HEK293T (cell line): ENCODE data around the gene BRF1.

ENCODE experiments used
- CTCF ChIA-PET: fragments of 350-600 bp; formaldehyde crosslinking; extraction: SDS; loops from one replicate; lab custom pipeline; 2021; ENCODE audit warnings: antibody characterized with exemption, inconsistent platforms; lab: Yijun Ruan, JAX
- POLR2A ChIA-PET: fragments of 350-600 bp; formaldehyde crosslinking; extraction: SDS; loops from one replicate; lab custom pipeline; 2020; ENCODE audit warnings: antibody characterized with exemption, inconsistent platforms; lab: Yijun Ruan, JAX
- DNase-seq: peaks from one replicate; pipeline ENCODE4 v3.0.0; 2012; ENCODE audit warnings: mixed read lengths; ENCODE audit errors: extremely low spot score
- ARNT ChIP-seq: fragments of 450-650 bp; IDR thresholded peaks from 2 replicates; pipeline ENCODE4 v1.6.1; 2017; ENCODE audit warnings: mild to moderate bottlenecking
- BHLHE40 ChIP-seq: fragments of 450-650 bp; IDR thresholded peaks from 2 replicates; pipeline ENCODE4 v1.6.1; 2016; ENCODE audit warnings: mild to moderate bottlenecking, moderate library complexity, borderline replicate concordance
- CTBP1 ChIP-seq: fragments of 450-650 bp; IDR thresholded peaks from 2 replicates; pipeline ENCODE4 v1.6.1; 2016; ENCODE audit warnings: borderline replicate concordance
- ELF4 ChIP-seq: fragments of 450-650 bp; IDR thresholded peaks from 2 replicates; pipeline ENCODE4 v1.6.1; 2017; ENCODE audit warnings: antibody characterized with exemption
- HDGF ChIP-seq: fragments of 450-650 bp; IDR thresholded peaks from 2 replicates; pipeline ENCODE4 v1.6.1; 2017; ENCODE audit warnings: antibody characterized with exemption, borderline replicate concordance
- L3MBTL2 ChIP-seq: fragments of 450-650 bp; conservative IDR thresholded peaks from 2 replicates; pipeline ENCODE4 v1.6.1; 2016; ENCODE audit warnings: mild to moderate bottlenecking
- LEF1 ChIP-seq: fragments of 450-650 bp; IDR thresholded peaks from 2 replicates; pipeline ENCODE4 v1.6.1; 2017; ENCODE audit warnings: mild to moderate bottlenecking, borderline replicate concordance
- NFRKB ChIP-seq: fragments of 450-650 bp; IDR thresholded peaks from 2 replicates; pipeline ENCODE4 v1.6.1; 2016; ENCODE audit warnings: mild to moderate bottlenecking, moderate library complexity
- SP1 ChIP-seq: fragments of 450-650 bp; IDR thresholded peaks from 2 replicates; pipeline ENCODE4 v1.6.1; 2017
- SUZ12 ChIP-seq: fragments of 450-650 bp; IDR thresholded peaks from 2 replicates; pipeline ENCODE4 v1.6.1; 2016; ENCODE audit warnings: mild to moderate bottlenecking
- TARDBP ChIP-seq: fragments of 450-650 bp; IDR thresholded peaks from 2 replicates; pipeline ENCODE4 v1.6.1; 2016
- ZNF384 ChIP-seq: fragments of 450-650 bp; IDR thresholded peaks from 2 replicates; pipeline ENCODE4 v1.6.1; 2016
- TF ChIP-seq, protein P1 (sequence below): fragments of 450-650 bp; IDR thresholded peaks from 2 replicates; pipeline ENCODE4 v1.6.1; 2016

Gene BRF1

GRCh38 chr14:105252552-105253328, 48.1 kb downstream of the BRF1 start:
- ChIA-PET CTCF (no interaction called here), POLR2A (interaction anchor here (0.9 kb wide), 1 partner anchor 48 kb away, joined by 3 read pairs; the partner anchor contains the start of gene BRF1)
- no peak for DNase-seq
- TF ChIP-seq ELF4 = no peak
- no peak for TF ChIP-seq HDGF
- TF ChIP-seq L3MBTL2 = no peak
- TF ChIP-seq ARNT = no peak
- TF ChIP-seq, protein P1, sequence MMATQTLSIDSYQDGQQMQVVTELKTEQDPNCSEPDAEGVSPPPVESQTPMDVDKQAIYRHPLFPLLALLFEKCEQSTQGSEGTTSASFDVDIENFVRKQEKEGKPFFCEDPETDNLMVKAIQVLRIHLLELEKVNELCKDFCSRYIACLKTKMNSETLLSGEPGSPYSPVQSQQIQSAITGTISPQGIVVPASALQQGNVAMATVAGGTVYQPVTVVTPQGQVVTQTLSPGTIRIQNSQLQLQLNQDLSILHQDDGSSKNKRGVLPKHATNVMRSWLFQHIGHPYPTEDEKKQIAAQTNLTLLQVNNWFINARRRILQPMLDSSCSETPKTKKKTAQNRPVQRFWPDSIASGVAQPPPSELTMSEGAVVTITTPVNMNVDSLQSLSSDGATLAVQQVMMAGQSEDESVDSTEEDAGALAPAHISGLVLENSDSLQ = no peak

GRCh38 chr14:105251920-105252319, 48.9 kb downstream of the BRF1 start:
- TF ChIP-seq HDGF (no peak), L3MBTL2 (no peak), TARDBP (no peak), BHLHE40 (no peak), NFRKB (no peak), LEF1 (no peak)
- TF ChIP-seq, protein P1 = no peak
- CTCF ChIA-PET = no interaction called here
- POLR2A ChIA-PET = interaction anchor here (0.9 to 1.2 kb wide), 2 partner anchors 9 to 49 kb away, joined by 3 read pairs; partner anchors contain the start of gene BRF1
- no peak for DNase-seq

GRCh38 chr14:105250986-105251385, 49.8 kb downstream of the BRF1 start:
- TF ChIP-seq NFRKB = no peak
- no peak for TF ChIP-seq CTBP1
- TF ChIP-seq, protein P1 = no peak
- no peak for TF ChIP-seq BHLHE40
- TF ChIP-seq LEF1 = no peak
- ChIA-PET CTCF (no interaction called here), POLR2A (interaction anchor here (1.2 kb wide), 2 partner anchors 10 to 50 kb away, joined by 3 read pairs; partner anchors contain the start of gene BRF1)
- no peak for DNase-seq

GRCh38 chr14:105250008-105250366, 50.8 kb downstream of the BRF1 start:
- ChIA-PET POLR2A (interaction anchor here (0.6 to 1.6 kb wide), 3 partner anchors 51 to 104 kb away, joined by 3 read pairs; partner anchors contain the start of gene BRF1), CTCF (no interaction called here)
- no peak for DNase-seq
- TF ChIP-seq ZNF384 (no peak), NFRKB (no peak), LEF1 (no peak), L3MBTL2 (no peak)

- TF ChIP-seq BHLHE40 = no peak
- TF ChIP-seq SUZ12 = no peak
- TF ChIP-seq TARDBP = no peak
- no peak for TF ChIP-seq SP1
- no peak for TF ChIP-seq LEF1
- no peak for TF ChIP-seq ZNF384
- TF ChIP-seq ARNT = no peak
- TF ChIP-seq HDGF = no peak
- TF ChIP-seq, protein P1 = no peak
- peak; percentile 35 for DNase-seq
- ChIA-PET POLR2A (interaction anchor here (0.7 to 1.7 kb wide), 8 partner anchors 11 to 240 kb away, joined by 3 to 8 read pairs (median 3); partner anchors contain the start of genes BRF1 and JAG2), CTCF (interaction anchor here (1.9 kb wide), 1 partner anchor 11 kb away, joined by 4 read pairs; no protein-coding TSS in a partner anchor)
Measured at GRCh38 chr14:105249182-105250007, 51.4 kb downstream of the BRF1 start.
